NCI-H2107 treated with DMSO at 0.1 percent for 48 hours (cell line): Measurements from ENCODE around the gene ZNF396.

ENCODE experiments used
- DNase-seq: peaks from one replicate; lab custom pipeline; 2025; ENCODE audit not compliant: unreplicated experiment; lab: John Stamatoyannopoulos, UW

ZNF396 gene

GRCh38 chr18:35376742-35377695 is at the start of gene ZNF396:
Gene ZNF396 (minus strand): TSS chr18:35377337. CDS start chr18:35374292, 3,045 bp downstream.
- peak; percentile 40 for DNase-seq

GRCh38 chr18:35426786-35427185 is 49.6 kb upstream of the ZNF396 start:
- DNase-seq: no peak

- DNase-seq: no peak
Measured at GRCh38 chr18:35424356-35424755, 47.2 kb upstream of the ZNF396 start.

- DNase-seq: no peak
Measured at GRCh38 chr18:35422237-35422636, 45.1 kb upstream of the ZNF396 start.

GRCh38 chr18:35418610-35419009 is 41.5 kb upstream of the ZNF396 start:
- no peak for DNase-seq

- no peak for DNase-seq
Measured at GRCh38 chr18:35417223-35417622, 40.1 kb upstream of the ZNF396 start.

- DNase-seq: no peak
Measured at GRCh38 chr18:35415511-35416073, 38.5 kb upstream of the ZNF396 start.

GRCh38 chr18:35413163-35413511 is 36.0 kb upstream of the ZNF396 start:
- DNase-seq: no peak

GRCh38 chr18:35411625-35412351 is 34.7 kb upstream of the ZNF396 start:
- DNase-seq: no peak

- DNase-seq: no peak
Measured at GRCh38 chr18:35410561-35410960, 33.4 kb upstream of the ZNF396 start.

GRCh38 chr18:35409911-35410310 is 32.8 kb upstream of the ZNF396 start:
- no peak for DNase-seq

- no peak for DNase-seq
Measured at GRCh38 chr18:35408843-35409261, 31.7 kb upstream of the ZNF396 start.

- DNase-seq: peak; percentile 91
Measured at GRCh38 chr18:35407871-35408481, 30.8 kb upstream of the ZNF396 start.

- no peak for DNase-seq
Measured at GRCh38 chr18:35406666-35407065, 29.5 kb upstream of the ZNF396 start.

GRCh38 chr18:35397976-35398375 is 20.8 kb upstream of the ZNF396 start:
- DNase-seq: peak; percentile 76

- DNase-seq: no peak
Measured at GRCh38 chr18:35393716-35394115, 16.6 kb upstream of the ZNF396 start.

- no peak for DNase-seq
Measured at GRCh38 chr18:35392375-35392774, 15.2 kb upstream of the ZNF396 start.

GRCh38 chr18:35390951-35391700 is 14.0 kb upstream of the ZNF396 start:
- no peak for DNase-seq

- no peak for DNase-seq
Measured at GRCh38 chr18:35389095-35389618, 12.0 kb upstream of the ZNF396 start.

GRCh38 chr18:35387152-35387571 is 10.0 kb upstream of the ZNF396 start:
- DNase-seq: peak; percentile 56
